Choroid plexus epithelial cell (primary cell): Measurements from ENCODE around the gene UBE2I.
A peak's percentile ranks its signal among the peaks of the same experiment; 100 is the strongest.

ENCODE experiments used
- DNase-seq: peaks from one replicate; pipeline ENCODE4 v3.0.0-alpha.2; 2010; ENCODE audit warnings: low read depth
- H3K4me3 ChIP-seq: 2 replicates; pipeline ENCODE4 v1.5.1; 2011; ENCODE audit warnings: low read depth, mild to moderate bottlenecking, control low read depth, low read length, moderate library complexity
- CTCF ChIP-seq: conservative IDR thresholded peaks from 2 replicates; pipeline ENCODE4 v1.5.1; 2011; ENCODE audit warnings: low read depth, mild to moderate bottlenecking, control low read depth, inconsistent platforms, low read length, moderate library complexity

The UBE2I gene

GRCh38 chr16:1330931-1331711 lies 21.7 kb downstream of the UBE2I start:
- no peak for DNase-seq
- peak overlapping the region; percentile 14 for H3K4me3 ChIP-seq
- TF ChIP-seq CTCF, result peak; percentile 9

- TF ChIP-seq CTCF, result no peak
- H3K4me3 ChIP-seq, result peak overlapping the region; percentile 14
- DNase-seq, result peak; percentile 82
Measured at GRCh38 chr16:1331712-1332617, 22.5 kb downstream of the UBE2I start.

- no peak overlapping the region for H3K4me3 ChIP-seq
- TF ChIP-seq CTCF, result no peak
- no peak for DNase-seq
Measured at GRCh38 chr16:1332618-1333148, 23.2 kb downstream of the UBE2I start.

GRCh38 chr16:1333149-1333812 lies 23.8 kb downstream of the UBE2I start, which contains the start of gene BAIAP3:
Gene BAIAP3 (plus strand): TSS chr16:1333645. CDS start chr16:1338550, 4,905 bp downstream.
- H3K4me3 ChIP-seq, result no peak within 1 kb of the TSS
- peak; percentile 24 for DNase-seq
- TF ChIP-seq CTCF, result no peak

- no peak for TF ChIP-seq CTCF
- no peak for DNase-seq
- no peak overlapping the region for H3K4me3 ChIP-seq
Measured at GRCh38 chr16:1333854-1334700, 24.6 kb downstream of the UBE2I start.

GRCh38 chr16:1334739-1335138 lies 25.3 kb downstream of the UBE2I start:
- no peak for TF ChIP-seq CTCF
- DNase-seq, result no peak
- H3K4me3 ChIP-seq, result no peak overlapping the region
